ENCODE results near the gene ADIPOR2.

- TF ChIP-seq CTCF (conservative IDR thresholded peaks at IDR 0.05; ENCODE audit: low read depth, low read length) (no peak), EZH2 (IDR thresholded peaks at IDR 0.05; ENCODE audit: borderline replicate concordance, low read depth, low read length, poor library complexity, severe bottlenecking) (no peak)
Measured at GRCh38 chr12:1795221-1795784, 104.4 kb downstream of the ADIPOR2 start.

Data from A673 (cell line).